Body of pancreas (tissue), 4 donors: Measurements from ENCODE around the gene MSL1. TPM values are rescaled to one million over a fixed set of nuclear protein-coding genes. Genes with fewer than 3 reads are reported as not detected.

Experiments
- ATAC-seq: fragments of 150-250 bp; one replicate; pipeline ENCODE4 v1.9.1; 2016
- DNase-seq, 4 donors: peaks; one replicate each; pipeline ENCODE4 v3.0.0-alpha.2; 2019
- H3K27ac ChIP-seq, 4 donors: fragments of 200-600 bp; sonication (generic); 1 replicate in 3 of 4; 2 replicates in 1 of 4; pipeline versions ENCODE4 v1.5.1 to v1.6.1; 2016 to 2019; ENCODE audit warnings: mild to moderate bottlenecking in 1 of 4, mixed read lengths in 1 of 4, moderate library complexity in 1 of 4
- H3K27me3 ChIP-seq, 2 donors: fragments of 200-600 bp; sonication (generic); one replicate each; pipeline ENCODE4 v1.6.0; 2016; ENCODE audit warnings: mild to moderate bottlenecking in 1 of 2
- H3K36me3 ChIP-seq, 2 donors: fragments of 200-600 bp; sonication (generic); replicated peaks in 1 of 2; 2 replicates each; pipeline ENCODE4 v1.5.1; 2016; ENCODE audit warnings: low read depth in 2 of 2; ENCODE audit not compliant: insufficient read depth in 1 of 2
- H3K4me1 ChIP-seq: fragments of 200-600 bp; sonication (generic); one replicate; pipeline ENCODE4 v1.6.0; 2016
- H3K4me3 ChIP-seq, 2 donors: fragments of 200-600 bp; sonication (generic); 1 replicate in 1 of 2; 2 replicates in 1 of 2; pipeline ENCODE4 v1.5.1; 2016 to 2019
- H3K9me3 ChIP-seq, 3 donors: fragments of 200-600 bp; sonication (generic); 1 replicate in 2 of 3; 2 replicates in 1 of 3; pipeline ENCODE4 v1.5.1; 2016
- POLR2A ChIP-seq, 3 donors: fragments of 450-650 bp; IDR thresholded peaks; one replicate each; pipeline ENCODE4 v1.6.1; 2016; ENCODE audit warnings: antibody characterized with exemption in 3 of 3, mild to moderate bottlenecking in 2 of 3
- WGBS, 2 donors: methylation state at CpG; one replicate each; pipeline ENCODE4 v1.1.5; 2017; 5-methylcytosine and 5-hydroxymethylcytosine counted together
- intact Hi-C: fragments of 100-400 bp; cut with DNase I; formaldehyde crosslinking; loops from one replicate; pipeline ENCODE4 v1.15.1; 2023
- total RNA-seq, 2 donors: library from RNA; depleted of rRNA; stranded (reverse); fragments of >200 nt; gene quantifications; one replicate each; pipeline ENCODE4 v1.1.0, GENCODE V29; 2016
- TF ChIP-seq, protein P1 (sequence below), 7 experiments: fragments of 450-650 bp in 4 of 7; fragments of 200-600 bp in 3 of 7; sonication (generic) in 3 of 7; IDR thresholded peaks; one replicate each; pipeline ENCODE4 v1.5.1; 2016 to 2019; ENCODE audit warnings: antibody characterized with exemption in 7 of 7

The MSL1 gene
- total RNA-seq, 2 donors from 2014 or later, result 75.5 to 157 TPM

DNA sequence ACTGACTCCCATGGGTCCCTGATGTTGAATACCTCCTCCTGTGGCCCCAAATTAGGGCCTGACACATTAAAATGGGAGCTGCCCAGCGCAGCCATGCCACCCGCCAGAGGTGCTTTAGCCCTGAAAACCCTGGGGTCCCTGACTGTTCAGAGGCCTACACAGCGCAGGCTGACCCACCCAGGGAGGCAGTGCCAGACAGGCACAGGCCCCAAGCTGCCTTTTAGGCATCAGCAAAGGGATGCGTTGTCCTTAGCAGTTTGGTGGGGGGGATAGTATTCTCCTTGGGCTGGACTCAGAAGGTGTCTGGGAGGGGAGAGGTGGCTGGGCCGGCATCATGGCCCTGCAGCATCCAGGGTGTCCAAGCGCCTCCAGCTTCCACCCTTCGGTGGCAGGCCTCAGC lies 56.9 kb downstream of the MSL1 start:
- intact Hi-C loops, result loop anchor here (10.0 kb wide), 1 partner anchor 54 kb away; the partner anchor contains the start of gene MSL1
- H3K9me3 ChIP-seq, result no peaks in the 10 kb centered on the region
- DNase-seq (no peak), ATAC-seq (no peak)
- 100% methylated on average over 3 to 7 of the region's 7 CpGs for WGBS, 2 donors
- H3K27ac ChIP-seq, result no peak overlapping the region
- H3K27me3 ChIP-seq, result no peaks in the 10 kb centered on the region
- peaks cover 36% of the 10 kb centered on the region for H3K4me1 ChIP-seq
- no peaks in the 10 kb centered on the region for H3K36me3 ChIP-seq
- H3K4me3 ChIP-seq, result no peak overlapping the region
- no peak for TF ChIP-seq POLR2A (IDR thresholded peaks at IDR 0.05)
- TF ChIP-seq, protein P1, sequence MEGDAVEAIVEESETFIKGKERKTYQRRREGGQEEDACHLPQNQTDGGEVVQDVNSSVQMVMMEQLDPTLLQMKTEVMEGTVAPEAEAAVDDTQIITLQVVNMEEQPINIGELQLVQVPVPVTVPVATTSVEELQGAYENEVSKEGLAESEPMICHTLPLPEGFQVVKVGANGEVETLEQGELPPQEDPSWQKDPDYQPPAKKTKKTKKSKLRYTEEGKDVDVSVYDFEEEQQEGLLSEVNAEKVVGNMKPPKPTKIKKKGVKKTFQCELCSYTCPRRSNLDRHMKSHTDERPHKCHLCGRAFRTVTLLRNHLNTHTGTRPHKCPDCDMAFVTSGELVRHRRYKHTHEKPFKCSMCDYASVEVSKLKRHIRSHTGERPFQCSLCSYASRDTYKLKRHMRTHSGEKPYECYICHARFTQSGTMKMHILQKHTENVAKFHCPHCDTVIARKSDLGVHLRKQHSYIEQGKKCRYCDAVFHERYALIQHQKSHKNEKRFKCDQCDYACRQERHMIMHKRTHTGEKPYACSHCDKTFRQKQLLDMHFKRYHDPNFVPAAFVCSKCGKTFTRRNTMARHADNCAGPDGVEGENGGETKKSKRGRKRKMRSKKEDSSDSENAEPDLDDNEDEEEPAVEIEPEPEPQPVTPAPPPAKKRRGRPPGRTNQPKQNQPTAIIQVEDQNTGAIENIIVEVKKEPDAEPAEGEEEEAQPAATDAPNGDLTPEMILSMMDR (IDR thresholded peaks at IDR 0.05), result no peak

DNA sequence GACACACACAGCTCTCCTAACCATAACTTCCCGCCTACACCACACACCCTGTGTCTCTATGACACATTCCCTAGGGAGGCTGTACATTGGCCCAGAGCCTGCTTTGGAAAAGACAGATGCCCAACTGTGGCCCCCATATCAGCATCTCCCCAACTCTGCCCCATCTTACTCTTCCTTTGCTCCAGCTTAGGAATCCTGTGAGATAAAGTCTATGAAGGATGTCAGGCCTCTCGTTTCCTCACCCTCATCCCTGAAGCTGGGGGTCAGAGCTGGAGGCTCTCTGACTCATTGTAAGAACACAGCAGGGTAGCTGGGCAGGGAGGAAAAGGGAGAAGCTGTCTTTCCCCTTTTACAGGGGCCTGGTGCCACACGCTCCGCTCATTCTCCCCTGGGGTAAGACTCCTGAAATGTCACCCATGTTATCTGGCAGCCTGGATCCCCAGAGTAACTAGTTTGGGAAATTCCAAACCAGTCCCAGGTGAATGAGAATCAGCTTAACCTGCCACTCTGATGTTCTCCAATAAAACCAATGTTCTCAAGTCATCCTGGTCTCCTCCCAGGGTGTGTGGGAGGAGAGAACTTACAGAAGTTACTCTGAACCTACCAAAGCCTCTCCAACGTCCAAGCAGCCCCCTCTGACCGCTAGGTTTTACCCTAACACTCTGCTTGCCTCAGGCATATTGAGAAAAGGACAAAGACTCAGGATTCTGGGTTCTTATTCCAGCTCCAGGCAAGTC lies 58.3 kb downstream of the MSL1 start:
- DNase-seq (no peak), ATAC-seq (no peak)
- peak overlapping the region; percentile 17 to 48 (median 48) for H3K27ac ChIP-seq
- H3K9me3 ChIP-seq, result no peaks in the 10 kb centered on the region
- TF ChIP-seq, protein P1 (IDR thresholded peaks at IDR 0.05), result no peak
- TF ChIP-seq POLR2A (IDR thresholded peaks at IDR 0.05), result no peak
- H3K4me3 ChIP-seq, result no peak overlapping the region
- 80 to 93% methylated on average over 5 to 6 of the region's 6 CpGs for WGBS, 2 donors
- H3K4me1 ChIP-seq, result peaks cover 36% of the 10 kb centered on the region
- intact Hi-C loops, result loop anchor here (10.0 kb wide), 1 partner anchor 55 kb away; the partner anchor contains the start of gene MSL1
- H3K36me3 ChIP-seq, result no peaks in the 10 kb centered on the region
- H3K27me3 ChIP-seq, result no peaks in the 10 kb centered on the region

DNA sequence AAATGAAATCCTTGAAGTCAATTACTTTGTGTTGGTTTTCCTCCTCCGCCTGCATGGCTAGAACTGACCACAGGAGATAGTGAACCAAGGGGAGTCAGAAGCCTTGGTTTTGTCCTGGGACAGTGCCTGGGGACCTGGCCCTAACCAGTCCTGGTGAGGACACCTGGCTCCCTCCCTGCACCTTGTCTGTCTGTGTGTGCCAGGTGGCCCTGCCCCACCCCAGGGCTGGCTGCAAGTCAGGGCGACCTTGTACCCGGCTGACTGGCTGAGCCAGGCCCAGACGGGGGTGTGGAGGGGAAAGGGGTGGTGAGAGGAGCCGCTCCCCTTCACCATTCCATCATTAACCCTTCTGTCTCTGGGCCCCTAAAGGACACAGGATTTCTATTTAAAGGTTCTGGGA lies 58.9 kb downstream of the MSL1 start:
- DNase-seq (peak; percentile 61 to 81 (median 74)), ATAC-seq (peak; percentile 50)
- no peak for TF ChIP-seq POLR2A (IDR thresholded peaks at IDR 0.05)
- TF ChIP-seq, protein P1 (IDR thresholded peaks at IDR 0.05), result no peak
- peak overlapping the region; percentile 13 to 48 (median 48) for H3K27ac ChIP-seq
- intact Hi-C loops, result no loop called here
- H3K4me3 ChIP-seq, result no peak overlapping the region
- peaks cover 36% of the 10 kb centered on the region for H3K4me1 ChIP-seq
- no peaks in the 10 kb centered on the region for H3K9me3 ChIP-seq
- H3K36me3 ChIP-seq, result no peaks in the 10 kb centered on the region
- 15 to 18% methylated on average over 5 of the region's 5 CpGs for WGBS, 2 donors
- no peaks in the 10 kb centered on the region for H3K27me3 ChIP-seq

DNA sequence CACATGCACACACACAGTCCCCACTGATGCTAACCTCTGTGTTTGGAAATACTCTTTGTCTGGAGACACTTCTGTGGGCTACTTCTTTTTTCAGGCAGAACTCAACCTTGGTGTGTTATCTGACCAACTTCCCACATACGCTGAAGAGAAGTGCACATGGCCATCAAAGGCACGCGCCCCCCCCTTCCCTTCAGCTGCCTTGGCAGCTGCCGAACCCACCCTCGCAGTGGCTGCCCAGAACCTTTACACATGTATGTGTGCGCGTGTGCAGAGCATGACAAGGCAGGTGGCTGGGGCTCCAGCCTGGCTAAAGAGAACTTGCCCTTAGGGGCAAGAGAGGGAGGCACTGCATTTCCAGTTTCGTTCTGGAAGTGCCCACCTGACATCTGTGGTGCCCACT lies 59.4 kb downstream of the MSL1 start:
- Histone ChIP-seq H3K9me3 (no peaks in the 10 kb centered on the region), H3K4me3 (no peak overlapping the region), H3K4me1 (peaks cover 36% of the 10 kb centered on the region), H3K27ac (no peak overlapping the region), H3K27me3 (no peaks in the 10 kb centered on the region), H3K36me3 (no peaks in the 10 kb centered on the region)
- TF ChIP-seq POLR2A (IDR thresholded peaks at IDR 0.05), result no peak
- TF ChIP-seq, protein P1 (IDR thresholded peaks at IDR 0.05), result no peak
- ATAC-seq, result no peak
- peak in 1 of 4 donors; percentile 17 for DNase-seq
- intact Hi-C loops, result no loop called here
- WGBS, 2 donors, result 45 to 69% methylated on average over 5 to 8 of the region's 8 CpGs

DNA sequence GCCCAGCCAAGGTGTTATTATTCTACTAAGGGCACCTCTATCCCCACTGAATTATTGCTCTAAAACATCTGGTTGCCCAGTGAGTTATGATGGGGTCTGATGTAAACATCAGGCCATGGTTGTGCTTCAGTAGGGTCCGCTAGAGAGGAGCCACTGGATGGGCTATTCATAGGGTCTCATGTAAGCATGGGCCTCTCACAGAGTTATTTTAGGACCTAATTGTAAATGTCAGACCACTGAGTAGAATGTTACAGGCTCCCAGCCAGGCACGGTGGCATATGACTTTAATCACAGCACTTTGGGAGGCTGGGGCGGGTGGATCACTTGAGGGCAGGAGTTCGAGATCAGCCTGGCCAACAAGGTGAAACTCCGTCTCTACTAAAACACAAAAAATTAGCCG lies 60.8 kb downstream of the MSL1 start:
- no peak overlapping the region for H3K27ac ChIP-seq
- H3K36me3 ChIP-seq, result no peaks in the 10 kb centered on the region
- intact Hi-C loops, result no loop called here
- DNase-seq (no peak), ATAC-seq (no peak)
- H3K27me3 ChIP-seq, result no peaks in the 10 kb centered on the region
- H3K9me3 ChIP-seq, result no peaks in the 10 kb centered on the region
- 91 to 100% methylated on average over 5 to 6 of the region's 6 CpGs for WGBS, 2 donors
- H3K4me1 ChIP-seq, result peaks cover 26% of the 10 kb centered on the region
- no peak overlapping the region for H3K4me3 ChIP-seq
- no peak for TF ChIP-seq POLR2A (IDR thresholded peaks at IDR 0.05)
- TF ChIP-seq, protein P1 (IDR thresholded peaks at IDR 0.05), result no peak
